GM06990 (cell line): Measurements from ENCODE around the gene DOCK4.

Experiments used
- DNase-seq: peaks from one replicate; pipeline ENCODE4 v3.0.0-alpha.2; 2011; ENCODE audit not compliant: insufficient read length; ENCODE audit errors: extremely low read depth
- H3K27me3 ChIP-seq: replicated peaks from 2 replicates; pipeline ENCODE4 v1.6.0; 2011; ENCODE audit warnings: low read length; ENCODE audit not compliant: control insufficient read depth, insufficient read depth
- H3K36me3 ChIP-seq: 2 replicates; pipeline ENCODE4 v1.5.1; 2011; ENCODE audit warnings: low read length; ENCODE audit not compliant: control insufficient read depth, insufficient read depth
- H3K4me3 ChIP-seq: replicated peaks from 2 replicates; pipeline ENCODE4 v1.5.1; 2011; ENCODE audit warnings: low read depth, mild to moderate bottlenecking, control low read depth, low read length
- TF ChIP-seq, protein P1 (sequence below): IDR thresholded peaks from 2 replicates; pipeline ENCODE4 v1.5.1; 2011; ENCODE audit warnings: low read length, control low read depth, mild to moderate bottlenecking, inconsistent platforms; ENCODE audit not compliant: insufficient read depth, poor library complexity, severe bottlenecking

Gene DOCK4

DNA sequence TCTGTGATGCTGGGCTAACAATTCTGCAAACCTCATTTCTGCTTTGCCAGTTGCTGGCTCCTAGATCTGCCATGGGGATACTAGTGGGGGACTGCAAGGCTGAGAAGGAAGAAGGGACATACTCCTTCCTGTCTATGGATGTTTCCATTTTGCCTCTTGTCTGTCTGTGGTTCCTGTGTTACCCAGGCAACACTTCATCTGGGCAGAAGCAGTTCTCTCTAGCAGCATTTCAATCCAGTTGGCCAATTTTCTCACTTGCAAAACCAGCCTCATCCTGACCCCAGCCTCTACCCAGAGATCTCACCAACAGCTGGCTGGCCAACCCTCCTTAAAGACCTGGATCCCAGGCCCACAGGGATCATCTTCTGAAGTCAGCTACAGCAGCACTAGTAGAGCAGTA, 131.7 kb downstream of the DOCK4 start:
- TF ChIP-seq, protein P1, sequence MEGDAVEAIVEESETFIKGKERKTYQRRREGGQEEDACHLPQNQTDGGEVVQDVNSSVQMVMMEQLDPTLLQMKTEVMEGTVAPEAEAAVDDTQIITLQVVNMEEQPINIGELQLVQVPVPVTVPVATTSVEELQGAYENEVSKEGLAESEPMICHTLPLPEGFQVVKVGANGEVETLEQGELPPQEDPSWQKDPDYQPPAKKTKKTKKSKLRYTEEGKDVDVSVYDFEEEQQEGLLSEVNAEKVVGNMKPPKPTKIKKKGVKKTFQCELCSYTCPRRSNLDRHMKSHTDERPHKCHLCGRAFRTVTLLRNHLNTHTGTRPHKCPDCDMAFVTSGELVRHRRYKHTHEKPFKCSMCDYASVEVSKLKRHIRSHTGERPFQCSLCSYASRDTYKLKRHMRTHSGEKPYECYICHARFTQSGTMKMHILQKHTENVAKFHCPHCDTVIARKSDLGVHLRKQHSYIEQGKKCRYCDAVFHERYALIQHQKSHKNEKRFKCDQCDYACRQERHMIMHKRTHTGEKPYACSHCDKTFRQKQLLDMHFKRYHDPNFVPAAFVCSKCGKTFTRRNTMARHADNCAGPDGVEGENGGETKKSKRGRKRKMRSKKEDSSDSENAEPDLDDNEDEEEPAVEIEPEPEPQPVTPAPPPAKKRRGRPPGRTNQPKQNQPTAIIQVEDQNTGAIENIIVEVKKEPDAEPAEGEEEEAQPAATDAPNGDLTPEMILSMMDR, result no peak
- no peaks in the 10 kb centered on the region for H3K36me3 ChIP-seq
- no peak for DNase-seq
- H3K4me3 ChIP-seq, result no peak overlapping the region
- H3K27me3 ChIP-seq, result no peaks in the 10 kb centered on the region

DNA sequence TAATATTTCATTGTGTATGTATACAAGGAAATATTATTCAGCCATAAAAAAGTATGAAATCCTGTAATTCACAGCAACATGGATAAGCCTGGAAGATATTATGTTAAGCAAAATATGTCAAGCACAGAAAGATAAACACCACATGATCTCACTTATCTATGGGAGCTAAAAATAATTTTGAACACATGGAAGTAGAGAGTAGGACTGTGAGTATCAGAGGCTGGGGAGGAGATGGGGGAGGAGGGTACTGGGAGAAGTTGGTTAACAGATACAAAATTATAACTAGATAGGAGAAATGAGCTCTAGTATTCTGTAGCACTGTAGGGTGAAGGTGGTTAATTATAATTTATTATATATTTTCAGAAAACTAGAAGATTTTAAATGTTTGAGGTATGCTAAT, 132.7 kb downstream of the DOCK4 start:
- H3K36me3 ChIP-seq, result no peaks in the 10 kb centered on the region
- TF ChIP-seq, protein P1, result no peak
- DNase-seq, result no peak
- no peaks in the 10 kb centered on the region for H3K27me3 ChIP-seq
- H3K4me3 ChIP-seq, result no peak overlapping the region

DNA sequence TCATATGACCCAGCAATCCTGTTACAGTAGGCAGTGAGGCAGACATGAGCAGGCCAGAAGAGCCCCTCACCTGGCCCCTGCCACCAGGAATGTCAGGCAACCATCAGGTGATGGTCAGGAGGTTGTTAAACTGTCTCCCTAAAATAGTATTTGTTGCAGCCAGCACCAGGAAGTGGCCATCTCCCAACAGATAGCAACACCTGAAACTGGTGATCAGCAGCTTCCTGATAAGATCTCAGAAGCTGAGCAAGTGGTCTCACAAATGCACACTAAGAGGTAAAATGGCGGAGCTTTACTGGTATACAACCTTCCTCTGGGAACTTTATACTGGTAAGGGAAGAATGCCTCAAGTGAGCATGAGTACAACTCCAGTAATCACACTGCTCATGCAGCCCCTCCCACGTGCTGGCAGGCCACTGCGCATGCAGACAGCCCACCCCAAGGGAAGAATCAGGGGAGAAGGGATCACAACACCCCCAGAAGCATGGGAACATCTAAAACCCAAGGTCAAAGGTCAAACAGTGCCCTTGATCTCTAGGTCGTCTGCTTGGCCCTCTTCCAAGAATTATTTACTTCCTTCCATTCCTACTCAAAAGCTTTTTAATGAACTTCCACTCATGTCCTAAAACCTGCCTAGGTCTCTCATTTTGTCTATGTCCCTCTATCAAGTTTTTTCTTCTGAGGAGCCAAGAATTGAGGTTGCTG, 133.5 kb downstream of the DOCK4 start:
- TF ChIP-seq, protein P1, result no peak
- H3K4me3 ChIP-seq, result no peak overlapping the region
- H3K36me3 ChIP-seq, result no peaks in the 10 kb centered on the region
- no peaks in the 10 kb centered on the region for H3K27me3 ChIP-seq
- DNase-seq, result no peak

DNA sequence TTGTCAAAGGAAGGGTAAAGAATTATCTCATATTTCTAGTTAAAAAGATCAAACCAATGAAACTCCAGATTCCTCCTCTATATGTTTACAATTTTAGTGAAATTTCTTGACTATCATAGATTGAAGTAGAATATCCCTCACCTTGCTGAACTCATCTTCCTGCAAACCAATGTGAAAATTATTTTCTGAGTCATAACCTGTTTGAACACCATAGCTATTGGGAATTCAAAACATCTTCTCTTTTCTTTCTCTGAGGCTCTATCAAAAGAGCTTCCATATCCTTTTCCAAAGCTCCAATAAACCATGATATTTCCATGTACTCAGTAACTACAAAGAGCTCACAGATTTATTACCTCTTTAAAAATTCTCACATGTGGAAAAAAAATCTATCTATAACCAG, 134.3 kb downstream of the DOCK4 start:
- no peak for DNase-seq
- TF ChIP-seq, protein P1, result no peak
- Histone ChIP-seq H3K36me3 (no peaks in the 10 kb centered on the region), H3K27me3 (no peaks in the 10 kb centered on the region), H3K4me3 (no peak overlapping the region)

DNA sequence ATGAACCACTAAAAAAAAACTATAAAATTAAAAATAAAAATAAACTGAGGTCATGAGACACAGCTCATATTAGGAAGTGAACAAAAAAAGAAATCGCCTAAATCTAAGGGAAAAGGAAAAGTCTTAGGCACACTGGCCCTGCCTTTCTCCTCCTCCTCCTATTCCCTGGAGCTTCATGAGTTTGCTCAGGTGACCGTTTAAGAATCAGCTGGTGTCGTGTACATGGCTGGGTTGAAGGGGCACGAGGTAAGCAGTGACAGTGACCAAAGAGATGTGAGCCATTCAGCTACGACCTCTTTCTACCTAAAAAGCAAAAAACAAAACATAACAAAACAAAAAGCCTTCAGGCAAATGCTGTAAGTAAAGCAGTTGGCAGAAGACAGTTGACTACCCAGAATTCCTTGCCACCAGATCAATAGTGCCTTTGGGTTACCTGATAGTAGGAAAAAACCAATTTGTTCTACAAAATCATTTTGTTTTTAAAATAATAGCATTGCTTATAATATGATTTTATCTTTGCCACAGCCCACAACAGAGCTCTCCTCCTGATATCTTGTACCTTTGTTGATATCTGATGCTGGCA, 135.4 kb downstream of the DOCK4 start:
- TF ChIP-seq, protein P1, result no peak
- Histone ChIP-seq H3K36me3 (no peaks in the 10 kb centered on the region), H3K27me3 (no peaks in the 10 kb centered on the region), H3K4me3 (no peak overlapping the region)
- no peak for DNase-seq
